HepG2 (cell line): Measurements from ENCODE around the gene ALDH1L2. TPM values are rescaled to one million over a fixed set of nuclear protein-coding genes. Genes with fewer than 3 reads are reported as not detected.

Experiments used
- ATAC-seq: fragments of 200-7000 bp; cut with Tn5 transposase; 3 replicates; pipeline ENCODE4 v1.9.1; 2020; ENCODE audit warnings: mild to moderate bottlenecking, moderate library complexity
- BruUV-seq: library from RNA; stranded (reverse); fragments of 400-500 nt; replicated peaks from 2 replicates; lab custom pipeline; 2021; lab: Mats Ljungman, UMichigan
- CTCF ChIA-PET: fragments of 300-600 bp; formaldehyde crosslinking; extraction: SDS; loops from one replicate; lab custom pipeline; 2021; ENCODE audit warnings: low total read pairs, inconsistent platforms, low intra/inter-chr PET ratio; lab: Yijun Ruan, JAX
- POLR2A ChIA-PET: fragments of 350-600 bp; sonication (Branson Sonifier 250); formaldehyde crosslinking; loops from one replicate; lab custom pipeline; 2020; ENCODE audit warnings: antibody characterized with exemption, inconsistent platforms; lab: Yijun Ruan, JAX
- DNase-seq: peaks from one replicate; pipeline ENCODE4 v3.0.0-alpha.2; 2015; ENCODE audit warnings: low spot score
- FAIRE-seq: peaks from 3 replicates; lab custom pipeline; 2011; peaks lifted over from hg19 to GRCh38; lab: Jason Lieb, UNC
- H2AFZ ChIP-seq: one replicate; pipeline ENCODE4 v1.6.1; 2011; ENCODE audit warnings: low read length, inconsistent platforms
- H3K27ac ChIP-seq: fragments of 300-600 bp; 3 replicates; pipeline ENCODE4 v1.8.0; 2011; ENCODE audit warnings: mixed run types, mild to moderate bottlenecking, mixed read lengths, low read length, inconsistent platforms; ENCODE audit not compliant: insufficient read depth; ENCODE audit errors: extremely low read length
- H3K27me3 ChIP-seq, 2 experiments: fragments of 200-600 bp in 1 of 2; 2 replicates in 1 of 2; 3 replicates in 1 of 2; pipeline versions ENCODE4 v1.6.0 to v1.8.0; 2011; ENCODE audit warnings: low read length in 2 of 2, mild to moderate bottlenecking in 2 of 2, moderate library complexity in 2 of 2, inconsistent platforms in 1 of 2; ENCODE audit not compliant: insufficient read depth in 2 of 2, control insufficient read depth in 1 of 2
- H3K36me3 ChIP-seq, 2 experiments: fragments of 200-600 bp in 1 of 2; replicated peaks in 1 of 2; 2 replicates in 1 of 2; 3 replicates in 1 of 2; pipeline versions ENCODE4 v1.5.1 to v1.8.0; 2011; ENCODE audit warnings: low read length in 2 of 2, inconsistent platforms in 1 of 2; ENCODE audit not compliant: insufficient read depth in 2 of 2, control insufficient read depth in 1 of 2
- H3K4me1 ChIP-seq: 2 replicates; pipeline ENCODE4 v1.5.1; 2012; ENCODE audit warnings: low read length, inconsistent platforms; ENCODE audit not compliant: insufficient read depth
- H3K4me2 ChIP-seq: 2 replicates; pipeline ENCODE4 v1.6.0; 2011; ENCODE audit warnings: low read depth, low read length, inconsistent platforms
- H3K4me3 ChIP-seq, 3 experiments: fragments of 200-600 bp in 1 of 3; sonication (generic), shearing (Covaris generic) in 1 of 3; replicated peaks in 1 of 3; 2 replicates each; pipeline ENCODE4 v1.5.1; 2011 to 2016; ENCODE audit warnings: low read length in 3 of 3, inconsistent platforms in 2 of 3, low read depth in 2 of 3, mild to moderate bottlenecking in 2 of 3, control low read depth in 1 of 3, mixed read lengths in 1 of 3; ENCODE audit not compliant: insufficient read depth in 1 of 3
- H3K79me2 ChIP-seq: one replicate; pipeline ENCODE4 v1.6.1; 2011; ENCODE audit warnings: low read length, inconsistent platforms; ENCODE audit not compliant: insufficient read depth
- H3K9ac ChIP-seq: 2 replicates; pipeline ENCODE4 v1.6.0; 2011; ENCODE audit warnings: mild to moderate bottlenecking, low read depth, low read length, inconsistent platforms; ENCODE audit not compliant: insufficient read depth
- H3K9me3 ChIP-seq: 2 replicates; pipeline ENCODE4 v1.5.1; 2012; ENCODE audit warnings: mild to moderate bottlenecking, low read length
- H4K20me1 ChIP-seq: 2 replicates; pipeline ENCODE4 v1.6.0; 2011; ENCODE audit warnings: inconsistent platforms, mild to moderate bottlenecking, low read length, moderate library complexity; ENCODE audit not compliant: insufficient read depth
- ATF7 ChIP-seq, 2 experiments: fragments of 450-650 bp in 1 of 2; sonication (generic) in 1 of 2; formaldehyde crosslinking in 1 of 2; IDR thresholded peaks; 2 replicates each; pipeline versions ENCODE4 v1.4.0 to v1.6.1; 2016 to 2020; ENCODE audit warnings: antibody characterized with exemption in 1 of 2, mild to moderate bottlenecking in 1 of 2, missing genetic modification reagents in 1 of 2
- HOXA9 ChIP-seq: sonication (generic); formaldehyde crosslinking; IDR thresholded peaks from 2 replicates; pipeline ENCODE4 v1.8.1; 2022; ENCODE audit warnings: missing genetic modification reagents, mild to moderate bottlenecking, moderate library complexity, borderline replicate concordance
- ZFP82 ChIP-seq: sonication (generic); formaldehyde crosslinking; IDR thresholded peaks from 2 replicates; pipeline ENCODE4 v1.5.1; 2020; ENCODE audit warnings: mild to moderate bottlenecking, missing genetic modification reagents, borderline replicate concordance
- ZNF850 ChIP-seq: sonication (generic); formaldehyde crosslinking; conservative IDR thresholded peaks from 2 replicates; pipeline ENCODE4 v1.9.0; 2021; ENCODE audit warnings: mild to moderate bottlenecking, missing genetic modification reagents
- WGBS: methylation state at CpG from one replicate; pipeline ENCODE4 v1.1.6; 2017; ENCODE audit warnings: low lambda C conversion rate; 5-methylcytosine and 5-hydroxymethylcytosine counted together
- in situ Hi-C: cut with HindIII; loops from 2 replicates; pipeline ENCODE4 v1.10.0; 2017; ENCODE audit warnings: low pct_unique_long_range_greater_than_20kb; ENCODE audit not compliant: extremely low pct_ligation_motif_present
- intact Hi-C: fragments of 100-400 bp; cut with micrococcal nuclease; formaldehyde crosslinking; loops from one replicate; pipeline ENCODE4 v1.10.0; 2022; ENCODE audit not compliant: unreplicated experiment
- polyA plus RNA-seq, 8 experiments: library from polyadenylated mRNA; depleted of rRNA in 3 of 8; stranded (reverse) in 7 of 8; unstranded in 1 of 8; fragments of >200 nt; fragmentation: Illumina TruSeq in 4 of 8; extraction: Trizol in 4 of 8; gene quantifications; 2 replicates each; pipeline versions ENCODE4 v1.2.1 to v1.2.3, GENCODE V29; 2011 to 2016; ENCODE audit warnings: low read depth in 4 of 8, missing spikeins in 1 of 8, mixed read lengths in 1 of 8; ENCODE audit not compliant: insufficient read depth in 1 of 8
- total RNA-seq, 5 experiments: library from RNA; depleted of rRNA; stranded (reverse); fragments of >200 nt; fragmentation: Illumina TruSeq; extraction: Trizol; gene quantifications; 2 replicates each; pipeline ENCODE4 v1.2.3, GENCODE V29; 2016; ENCODE audit warnings: low read depth in 1 of 5
- TF ChIP-seq, protein P1 (sequence below): sonication (generic); formaldehyde crosslinking; IDR thresholded peaks from 2 replicates; pipeline ENCODE4 v1.4.0; 2020; ENCODE audit warnings: missing genetic modification reagents, mild to moderate bottlenecking, borderline replicate concordance
- TF ChIP-seq, protein P2 (sequence below): sonication (generic); formaldehyde crosslinking; IDR thresholded peaks from 2 replicates; pipeline ENCODE4 v1.4.0; 2020; ENCODE audit warnings: mild to moderate bottlenecking, missing genetic modification reagents

ALDH1L2 gene
- total and polyA plus RNA-seq, 2 of the 13 experiments (the other 11 are each of a cell fraction or from before 2014, with no cell fraction given), result 0.40 to 4.6 TPM

DNA sequence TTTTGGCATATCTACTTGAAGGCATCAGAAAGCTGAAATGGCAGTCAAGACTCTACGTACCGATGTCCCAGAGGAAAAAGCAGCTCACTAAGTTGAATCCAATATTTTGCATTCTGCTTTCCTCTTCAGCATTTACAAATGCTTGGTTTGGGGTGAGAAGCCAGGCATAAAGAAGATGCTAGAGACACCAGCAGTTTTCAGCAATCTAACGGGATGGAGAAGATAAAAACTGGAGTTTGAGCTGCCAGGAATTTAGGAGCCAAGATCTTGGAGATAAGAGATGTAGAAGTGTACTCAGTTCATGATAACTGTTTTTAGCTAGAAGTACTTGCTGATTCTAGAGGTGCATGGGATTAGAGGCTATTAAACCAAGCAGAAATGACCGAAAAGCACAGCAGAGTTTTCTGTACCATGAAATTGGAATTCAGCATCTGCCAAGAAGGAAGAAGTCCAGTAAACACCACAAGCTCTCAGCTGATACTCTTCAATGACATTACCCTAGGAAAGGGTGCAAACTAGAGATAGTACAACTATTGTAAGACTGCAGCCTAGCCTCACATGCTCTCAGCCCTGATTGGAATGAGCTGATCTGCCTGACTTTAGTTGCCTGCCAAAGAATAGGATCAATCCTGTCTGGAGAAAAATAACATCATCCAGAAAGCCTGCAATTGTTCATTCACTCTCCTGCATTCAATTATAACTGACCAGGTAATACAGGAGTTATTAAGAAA lies 7.4 kb upstream of the ALDH1L2 start:
- no peak for ATAC-seq
- POLR2A ChIA-PET, result no interaction called here

DNA sequence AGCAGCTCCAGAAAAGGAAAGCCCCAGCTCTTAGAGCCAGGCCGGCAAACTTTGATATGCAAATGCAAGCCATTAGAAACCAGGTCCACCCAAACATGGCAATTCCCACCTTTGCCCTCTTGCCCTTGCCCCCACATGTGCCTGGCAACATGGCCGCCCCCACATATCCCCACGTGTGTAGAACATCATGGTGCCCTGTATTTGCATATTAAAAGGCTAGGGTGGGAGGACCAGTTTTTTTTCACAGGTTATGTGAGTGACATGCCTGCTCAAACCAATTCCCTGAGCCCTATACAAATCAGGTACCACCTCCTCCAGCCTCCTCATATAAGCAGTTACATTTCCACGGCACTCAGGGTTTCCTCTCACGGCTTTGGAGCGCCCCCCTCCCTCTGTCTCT lies 6.1 kb upstream of the ALDH1L2 start:
- Histone ChIP-seq H3K27ac (no peak overlapping the region), H3K9me3 (no peaks in the 10 kb centered on the region; the same call in 1 of the 2 replicates), H3K4me1 (0 out of 2 replicates have a peak, but pooled peaks cover 8% of the 10 kb centered on the region), H3K4me2 (no peak overlapping the region), H3K9ac (no peak overlapping the region), H3K79me2 (no peaks in the 10 kb centered on the region), H3K4me3 (no peak overlapping the region), H4K20me1 (no peaks in the 10 kb centered on the region), H3K36me3 (no peaks in the 10 kb centered on the region), H2AFZ (no peak overlapping the region), H3K27me3 (peaks cover 2 to 14% of the 10 kb centered on the region in 2 experiments; a peak in 2 of 5 replicates)
- FAIRE-seq, result no peak
- BruUV-seq, result no TSS peak
- DNase-seq, result no peak
- in situ Hi-C loops, result no loop called here
- no peak for TF ChIP-seq ATF7 (IDR thresholded peaks at IDR 0.05)
- TF ChIP-seq ATF7 (CRISPR knock-in tag; IDR thresholded peaks at IDR 0.05), result no peak
- TF ChIP-seq, protein P1, sequence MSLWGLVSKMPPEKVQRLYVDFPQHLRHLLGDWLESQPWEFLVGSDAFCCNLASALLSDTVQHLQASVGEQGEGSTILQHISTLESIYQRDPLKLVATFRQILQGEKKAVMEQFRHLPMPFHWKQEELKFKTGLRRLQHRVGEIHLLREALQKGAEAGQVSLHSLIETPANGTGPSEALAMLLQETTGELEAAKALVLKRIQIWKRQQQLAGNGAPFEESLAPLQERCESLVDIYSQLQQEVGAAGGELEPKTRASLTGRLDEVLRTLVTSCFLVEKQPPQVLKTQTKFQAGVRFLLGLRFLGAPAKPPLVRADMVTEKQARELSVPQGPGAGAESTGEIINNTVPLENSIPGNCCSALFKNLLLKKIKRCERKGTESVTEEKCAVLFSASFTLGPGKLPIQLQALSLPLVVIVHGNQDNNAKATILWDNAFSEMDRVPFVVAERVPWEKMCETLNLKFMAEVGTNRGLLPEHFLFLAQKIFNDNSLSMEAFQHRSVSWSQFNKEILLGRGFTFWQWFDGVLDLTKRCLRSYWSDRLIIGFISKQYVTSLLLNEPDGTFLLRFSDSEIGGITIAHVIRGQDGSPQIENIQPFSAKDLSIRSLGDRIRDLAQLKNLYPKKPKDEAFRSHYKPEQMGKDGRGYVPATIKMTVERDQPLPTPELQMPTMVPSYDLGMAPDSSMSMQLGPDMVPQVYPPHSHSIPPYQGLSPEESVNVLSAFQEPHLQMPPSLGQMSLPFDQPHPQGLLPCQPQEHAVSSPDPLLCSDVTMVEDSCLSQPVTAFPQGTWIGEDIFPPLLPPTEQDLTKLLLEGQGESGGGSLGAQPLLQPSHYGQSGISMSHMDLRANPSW (CRISPR knock-in tag), result no peak
- TF ChIP-seq ZFP82 (CRISPR knock-in tag), result no peak
- no peak for TF ChIP-seq HOXA9 (CRISPR knock-in tag)
- TF ChIP-seq, protein P2, sequence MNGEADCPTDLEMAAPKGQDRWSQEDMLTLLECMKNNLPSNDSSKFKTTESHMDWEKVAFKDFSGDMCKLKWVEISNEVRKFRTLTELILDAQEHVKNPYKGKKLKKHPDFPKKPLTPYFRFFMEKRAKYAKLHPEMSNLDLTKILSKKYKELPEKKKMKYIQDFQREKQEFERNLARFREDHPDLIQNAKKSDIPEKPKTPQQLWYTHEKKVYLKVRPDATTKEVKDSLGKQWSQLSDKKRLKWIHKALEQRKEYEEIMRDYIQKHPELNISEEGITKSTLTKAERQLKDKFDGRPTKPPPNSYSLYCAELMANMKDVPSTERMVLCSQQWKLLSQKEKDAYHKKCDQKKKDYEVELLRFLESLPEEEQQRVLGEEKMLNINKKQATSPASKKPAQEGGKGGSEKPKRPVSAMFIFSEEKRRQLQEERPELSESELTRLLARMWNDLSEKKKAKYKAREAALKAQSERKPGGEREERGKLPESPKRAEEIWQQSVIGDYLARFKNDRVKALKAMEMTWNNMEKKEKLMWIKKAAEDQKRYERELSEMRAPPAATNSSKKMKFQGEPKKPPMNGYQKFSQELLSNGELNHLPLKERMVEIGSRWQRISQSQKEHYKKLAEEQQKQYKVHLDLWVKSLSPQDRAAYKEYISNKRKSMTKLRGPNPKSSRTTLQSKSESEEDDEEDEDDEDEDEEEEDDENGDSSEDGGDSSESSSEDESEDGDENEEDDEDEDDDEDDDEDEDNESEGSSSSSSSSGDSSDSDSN (CRISPR knock-in tag), result no peak
- ChIA-PET POLR2A (no interaction called here), CTCF (no interaction called here)
- intact Hi-C loops, result no loop called here
- WGBS, result 18% methylated on average over 6 of the region's 6 CpGs
- ATAC-seq, result no peak

More for the DNA sequence above, 7.4 kb upstream of the ALDH1L2 start:
- no peaks in the 10 kb centered on the region; the same call in 1 of the 2 replicates for H3K9me3 ChIP-seq
- no peaks in the 10 kb centered on the region for H3K36me3 ChIP-seq
- peaks cover 2 to 14% of the 10 kb centered on the region in 2 experiments; a peak in 2 of 5 replicates for H3K27me3 ChIP-seq
- 0 out of 2 replicates have a peak, but pooled peaks cover 8% of the 10 kb centered on the region for H3K4me1 ChIP-seq
- FAIRE-seq (no peak), DNase-seq (no peak)
- TF ChIP-seq ZNF850 (CRISPR knock-in tag), result no peak
- no peaks in the 10 kb centered on the region for H4K20me1 ChIP-seq
- no peak overlapping the region for H3K4me2 ChIP-seq
- no peak overlapping the region for H3K9ac ChIP-seq
- CTCF ChIA-PET, result no interaction called here
- no peaks in the 10 kb centered on the region for H3K79me2 ChIP-seq
- in situ Hi-C loops (no loop called here), intact Hi-C loops (no loop called here)
- no peak overlapping the region for H2AFZ ChIP-seq
- no peak overlapping the region for H3K27ac ChIP-seq
- no peak overlapping the region for H3K4me3 ChIP-seq
- 14% methylated on average over 4 of the region's 4 CpGs for WGBS
- BruUV-seq, result no TSS peak
